T-helper 22 cell (primary cell): ENCODE data around the gene ARHGAP32.

Source experiments
- DNase-seq: peaks from one replicate; pipeline ENCODE4 v3.0.0-alpha.2; 2020; ENCODE audit warnings: low read depth

ARHGAP32 gene

DNA sequence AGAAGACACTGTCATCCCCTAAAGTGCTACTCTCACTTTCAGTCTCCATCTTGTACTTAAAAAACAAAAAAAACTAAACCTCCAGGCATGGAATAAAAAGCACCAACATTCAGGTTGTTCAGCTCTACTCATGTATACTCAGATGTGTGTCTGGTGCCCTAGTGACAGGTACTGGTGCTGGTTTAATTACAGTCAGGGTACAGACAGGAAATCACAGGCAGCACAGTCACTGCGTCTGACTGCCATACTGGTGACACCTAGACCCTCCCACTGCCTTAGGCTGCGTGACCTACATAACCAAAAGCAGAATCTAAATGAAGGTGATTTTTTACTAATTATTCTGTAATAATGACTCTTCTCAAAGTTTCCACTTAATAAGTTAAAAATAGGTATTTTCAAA lies at the start of gene ARHGAP32:
Gene ARHGAP32, minus strand, starts transcription at position 176 of the 400 bp plus-strand sequence. Its CDS starts 127 bp downstream, at position 49.
- no peak for DNase-seq

- DNase-seq: no peak
These were observed 47.1 kb upstream of the ARHGAP32 start for GRCh38 chr11:129239207-129239606.

DNA sequence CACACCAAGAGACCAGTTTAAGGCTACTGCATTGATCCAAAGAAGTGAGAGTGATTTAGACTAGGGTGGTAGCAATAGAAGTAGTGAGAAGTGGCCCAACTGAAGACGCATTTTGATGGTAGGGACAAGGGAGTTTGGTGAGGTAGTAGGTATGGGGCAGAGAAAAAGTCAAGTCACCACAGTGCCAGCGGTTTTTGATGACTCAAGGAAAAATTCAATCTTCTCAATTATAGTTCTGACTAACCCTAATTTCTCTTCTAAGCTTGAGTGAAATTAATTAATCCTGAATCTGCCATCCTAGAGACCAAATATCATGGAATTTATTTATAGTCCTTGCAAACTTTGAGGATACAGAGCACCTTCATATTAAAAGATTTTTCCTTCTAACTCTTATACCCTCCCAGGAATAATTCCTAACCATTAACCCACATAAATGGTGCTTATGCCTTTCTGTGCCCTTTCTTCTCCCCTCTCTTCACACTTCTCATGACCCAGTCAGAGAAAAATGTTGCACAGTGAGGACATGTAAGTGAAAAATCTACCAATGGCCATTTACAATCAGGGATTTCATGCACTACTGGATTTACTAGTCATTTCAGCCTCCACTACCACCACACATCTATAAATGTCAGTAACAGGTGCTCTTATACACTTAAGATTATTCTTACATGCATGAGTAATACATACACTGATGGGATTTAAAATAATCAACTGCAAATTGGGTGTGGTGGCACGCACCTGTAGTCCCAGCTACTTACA lies 45.9 kb upstream of the ARHGAP32 start:
- no peak for DNase-seq

DNA sequence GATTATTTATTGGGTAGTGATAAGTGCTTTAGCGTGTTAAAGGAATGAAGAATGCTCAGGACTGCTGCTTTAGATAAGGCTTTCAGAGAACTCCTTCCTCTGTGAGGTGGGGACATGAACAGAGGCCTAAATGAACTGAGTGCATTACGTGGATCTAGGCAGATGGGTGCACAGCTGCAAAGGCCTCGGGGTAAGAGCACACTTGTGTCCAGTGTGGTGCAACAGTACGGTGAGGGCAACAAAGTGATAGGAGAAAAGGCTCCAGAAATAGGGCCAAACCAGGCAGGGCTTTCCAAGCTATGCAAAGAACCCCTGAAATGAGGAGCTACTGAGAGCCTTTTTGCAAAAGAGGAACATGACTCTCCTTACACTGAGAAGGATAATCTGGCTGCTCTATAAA lies 45.3 kb upstream of the ARHGAP32 start:
- DNase-seq: no peak

DNA sequence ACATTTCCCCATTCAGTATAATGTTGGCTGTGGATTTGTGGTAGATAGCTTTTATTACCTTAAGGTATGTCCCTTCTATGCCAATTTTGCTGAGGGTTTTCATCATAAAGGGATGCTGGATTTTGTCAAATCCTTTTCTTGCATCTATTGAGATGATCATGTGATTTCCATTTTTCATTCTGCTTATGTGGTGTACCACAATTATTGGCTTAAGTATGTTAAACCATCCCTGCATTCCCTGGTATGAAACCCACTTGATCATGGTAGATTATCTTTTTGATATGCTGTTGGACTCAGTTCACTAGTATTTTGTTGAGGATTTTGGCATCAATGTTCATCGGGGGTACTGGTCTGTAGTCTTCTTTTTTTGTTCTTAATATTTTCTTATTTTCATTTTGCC lies 44.7 kb upstream of the ARHGAP32 start:
- no peak for DNase-seq

DNA sequence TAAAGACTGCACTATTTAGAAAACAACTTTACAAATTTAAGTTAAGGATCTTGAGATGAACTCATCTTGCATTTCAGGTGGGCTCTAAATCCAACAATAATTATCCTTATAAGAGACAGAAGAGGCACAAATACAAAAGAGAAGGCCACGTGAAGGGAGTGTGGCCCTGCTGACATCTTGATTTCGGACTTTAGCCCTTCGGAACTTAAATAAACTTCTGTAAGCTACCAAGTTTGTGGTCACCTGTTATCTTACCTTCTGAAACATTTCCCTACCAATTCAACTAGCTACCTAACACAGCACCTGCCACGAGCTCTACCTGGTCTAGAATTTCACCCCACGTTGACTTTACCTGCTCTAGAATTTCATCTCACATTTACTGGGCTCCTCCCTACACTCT lies 42.9 kb upstream of the ARHGAP32 start:
- no peak for DNase-seq

DNA sequence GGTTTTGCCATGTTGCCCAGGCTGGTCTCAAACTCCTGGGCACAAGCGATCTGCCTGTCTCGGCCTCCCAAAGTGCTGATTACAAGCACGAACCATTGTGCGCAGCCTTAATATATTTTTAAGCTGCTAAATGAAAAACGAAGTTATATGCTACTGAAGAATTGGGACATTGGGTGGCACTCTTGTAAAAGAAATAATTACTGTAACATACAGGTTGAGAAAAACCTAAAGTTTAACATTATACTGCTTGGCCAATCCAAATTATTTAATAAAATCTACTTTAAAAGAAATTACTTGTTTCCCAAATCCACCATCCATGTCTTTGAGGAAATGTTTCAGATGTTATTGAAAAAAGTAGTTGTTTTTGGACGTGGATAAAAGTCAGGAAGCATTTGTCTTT lies 37.9 kb upstream of the ARHGAP32 start:
- no peak for DNase-seq

DNA sequence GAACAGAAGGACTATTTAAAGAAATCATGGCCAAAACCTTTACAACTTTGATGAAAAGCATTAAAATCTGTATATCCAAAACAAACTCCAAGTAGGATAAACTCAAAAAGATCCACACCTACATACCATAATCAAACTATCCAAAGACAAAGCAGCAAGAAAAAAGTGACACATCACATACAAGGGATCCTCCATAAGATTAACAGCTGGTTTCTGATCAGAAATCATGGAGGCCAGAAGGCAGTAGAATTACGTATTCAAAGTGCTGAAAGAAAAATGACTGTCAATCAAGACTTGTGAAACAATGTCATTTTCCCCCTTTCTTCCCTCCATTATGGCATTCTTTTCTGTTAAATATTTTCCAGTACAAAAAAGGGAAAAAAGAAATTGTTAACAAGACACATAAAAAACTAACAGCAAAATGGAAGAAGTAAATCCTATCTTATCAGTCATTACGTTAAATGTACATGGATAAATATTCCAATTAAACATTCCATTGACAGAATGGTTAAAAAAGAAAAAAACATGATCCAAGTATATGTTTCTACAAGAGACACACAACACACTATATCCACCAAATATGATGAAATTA lies 34.2 kb upstream of the ARHGAP32 start:
- no peak for DNase-seq

DNA sequence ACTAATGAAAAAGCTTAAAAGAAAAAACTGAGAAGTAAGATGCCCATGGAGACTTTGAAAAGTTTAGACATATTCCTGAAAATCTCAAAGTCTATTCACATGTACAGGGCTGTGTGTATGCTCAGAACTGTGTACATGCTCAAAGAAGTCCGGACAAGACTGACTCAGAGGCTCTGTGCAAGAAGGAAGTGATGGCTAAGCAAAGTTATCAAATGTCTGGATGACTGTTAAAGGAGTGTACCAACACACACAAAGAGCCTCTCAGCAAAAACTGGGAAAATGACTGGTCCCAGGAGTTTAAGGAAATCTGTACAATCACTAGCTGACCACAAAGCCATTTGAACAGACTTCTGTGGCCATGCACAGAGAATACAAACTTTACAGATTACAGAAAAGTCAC lies 33.1 kb upstream of the ARHGAP32 start:
- DNase-seq: no peak

GRCh38 chr11:129224538-129224937 lies 32.4 kb upstream of the ARHGAP32 start:
- no peak for DNase-seq

DNA sequence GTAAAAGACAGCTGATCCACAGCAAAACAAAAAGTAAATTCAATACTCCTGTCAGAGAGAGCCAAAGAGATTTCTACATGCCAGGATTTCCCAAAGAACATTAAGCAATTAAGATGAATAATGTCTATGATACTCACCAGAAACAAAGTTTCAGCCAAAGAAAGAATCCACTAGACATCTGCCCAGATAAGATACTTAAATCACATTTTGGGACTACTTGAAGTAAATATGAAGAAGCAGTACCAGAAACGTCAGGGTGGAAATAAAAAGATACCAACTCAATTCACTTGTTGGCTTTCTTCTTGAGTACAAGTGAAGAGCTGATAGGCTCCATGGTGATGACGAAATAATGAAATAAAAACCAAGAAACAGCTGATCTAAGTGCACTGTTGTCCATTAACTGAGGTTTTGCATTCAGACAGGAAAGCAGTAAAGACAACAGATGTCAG lies 31.6 kb upstream of the ARHGAP32 start:
- no peak for DNase-seq

- DNase-seq: no peak
These were observed 31.1 kb upstream of the ARHGAP32 start for GRCh38 chr11:129223260-129223659.

GRCh38 chr11:129222158-129222557 lies 30.0 kb upstream of the ARHGAP32 start:
- no peak for DNase-seq

DNA sequence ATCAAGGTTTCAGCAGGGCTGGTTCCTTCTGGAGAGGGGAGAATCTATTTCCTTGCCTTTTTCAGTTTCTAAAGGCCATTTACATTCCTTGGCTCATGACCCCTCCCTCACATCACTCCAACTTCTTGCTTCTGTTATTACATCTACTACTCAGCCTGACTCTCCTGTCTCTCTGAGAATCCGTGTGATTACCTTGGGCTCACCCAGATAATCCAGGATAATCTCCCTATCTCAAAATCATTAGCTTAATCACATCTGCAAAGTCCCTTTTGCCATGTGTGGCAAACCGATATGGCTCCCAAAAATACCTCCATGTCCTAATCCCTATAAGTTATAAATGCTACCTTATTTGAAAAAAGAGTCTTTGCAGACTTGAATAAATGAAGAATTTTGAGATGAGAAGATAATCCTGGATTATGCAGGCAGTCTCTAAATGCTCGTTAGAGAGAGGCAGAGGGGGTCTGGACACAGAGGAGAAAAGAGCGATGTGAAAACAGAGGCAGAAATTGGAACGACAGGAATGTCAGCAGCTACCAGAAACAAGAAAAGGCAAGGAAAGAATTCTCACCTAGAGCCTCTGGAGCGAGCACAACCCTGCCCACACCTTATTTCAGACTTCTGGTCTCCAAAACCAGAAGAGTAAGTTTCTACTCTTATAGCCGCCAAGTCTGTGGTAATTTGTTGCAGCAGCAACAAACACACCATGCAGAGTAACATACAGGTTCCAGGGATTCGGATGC lies 23.6 kb upstream of the ARHGAP32 start:
- no peak for DNase-seq

GRCh38 chr11:129214710-129215295 lies 22.7 kb upstream of the ARHGAP32 start:
- no peak for DNase-seq

DNA sequence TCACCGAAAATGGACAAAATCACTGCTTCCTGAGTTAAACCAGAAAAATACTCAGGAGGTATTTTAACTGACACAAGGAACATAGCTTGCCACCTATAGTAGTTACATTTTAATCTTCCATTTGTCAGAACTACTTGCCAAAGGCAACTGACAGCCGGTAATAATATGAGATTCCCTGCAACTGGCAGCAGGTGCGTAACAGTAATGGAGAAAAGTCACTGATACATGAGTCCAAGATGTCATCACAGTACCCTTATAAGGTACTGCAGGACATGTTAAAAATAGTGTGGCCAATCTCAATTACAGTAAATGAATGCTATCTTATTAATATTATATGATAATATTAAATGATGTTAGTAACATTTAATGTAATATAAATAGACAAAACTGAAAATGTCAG lies 21.1 kb upstream of the ARHGAP32 start:
- no peak for DNase-seq

GRCh38 chr11:129211397-129211796 lies 19.3 kb upstream of the ARHGAP32 start:
- no peak for DNase-seq

- no peak for DNase-seq
These were observed 18.7 kb upstream of the ARHGAP32 start for GRCh38 chr11:129210831-129211181.

- no peak for DNase-seq
These were observed 18.0 kb upstream of the ARHGAP32 start for GRCh38 chr11:129209891-129210830.

DNA sequence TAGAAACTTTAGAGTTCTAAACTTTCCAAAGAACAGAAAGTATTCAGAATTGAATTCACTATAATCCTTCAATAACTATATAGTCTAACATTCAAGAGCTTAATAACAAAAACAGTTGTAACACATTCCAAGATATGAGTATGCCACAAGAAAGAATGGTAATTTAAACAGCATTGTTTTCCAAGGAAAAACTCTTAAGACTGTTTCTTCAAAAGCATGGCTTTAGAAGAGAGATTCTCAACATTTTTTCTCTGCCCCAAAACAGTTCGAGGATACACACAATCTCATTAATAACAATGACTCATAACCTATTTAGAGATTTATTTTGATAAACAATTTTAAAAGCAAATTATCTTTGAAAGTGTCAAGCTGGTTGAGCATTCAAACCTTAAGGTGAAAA lies 16.7 kb upstream of the ARHGAP32 start:
- no peak for DNase-seq

- no peak for DNase-seq
These were observed 12.2 kb upstream of the ARHGAP32 start for GRCh38 chr11:129204150-129204838.
